ENCODE data around the gene NDST1.

NDST1 gene

DNA sequence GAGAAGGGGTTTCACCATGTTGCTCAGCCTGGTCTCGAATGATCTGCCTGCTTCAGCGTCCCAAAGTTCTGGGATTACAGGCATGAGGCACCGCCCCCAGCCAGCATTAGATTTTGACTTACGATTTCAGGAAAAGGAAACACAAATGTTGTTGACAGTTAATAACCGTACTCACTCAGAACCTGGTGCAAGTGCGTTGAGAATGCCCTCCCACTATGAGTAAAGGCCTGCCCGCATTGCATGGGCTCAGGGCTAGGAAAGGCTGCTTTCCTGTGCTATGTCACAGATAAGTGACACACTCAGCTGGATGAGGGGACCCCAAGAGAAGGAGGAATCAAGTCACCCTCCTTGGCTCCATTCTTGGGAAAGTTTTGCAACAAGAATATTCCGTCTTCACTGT, 42.4 kb downstream of the NDST1 start:
- no peak for DNase-seq

DNA sequence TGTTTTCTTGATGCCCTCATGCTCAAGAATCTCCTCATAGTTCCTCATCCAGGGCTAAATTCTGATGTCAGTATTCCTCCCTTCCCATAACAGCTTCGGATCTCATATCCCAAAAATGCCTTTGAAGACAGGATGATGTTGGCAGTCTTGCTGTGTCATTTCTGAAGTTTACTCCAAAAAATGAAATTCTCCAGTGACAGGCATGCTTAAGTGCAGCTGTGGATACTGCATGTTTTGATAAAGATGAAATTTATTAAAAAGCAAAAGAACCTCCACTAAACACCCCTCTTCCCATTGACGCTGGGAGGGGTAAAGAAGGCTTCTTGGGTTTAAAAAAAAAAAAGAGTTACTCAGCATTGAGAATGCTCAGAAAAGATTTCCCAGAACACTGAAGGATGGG, 43.1 kb downstream of the NDST1 start:
- DNase-seq = no peak

DNA sequence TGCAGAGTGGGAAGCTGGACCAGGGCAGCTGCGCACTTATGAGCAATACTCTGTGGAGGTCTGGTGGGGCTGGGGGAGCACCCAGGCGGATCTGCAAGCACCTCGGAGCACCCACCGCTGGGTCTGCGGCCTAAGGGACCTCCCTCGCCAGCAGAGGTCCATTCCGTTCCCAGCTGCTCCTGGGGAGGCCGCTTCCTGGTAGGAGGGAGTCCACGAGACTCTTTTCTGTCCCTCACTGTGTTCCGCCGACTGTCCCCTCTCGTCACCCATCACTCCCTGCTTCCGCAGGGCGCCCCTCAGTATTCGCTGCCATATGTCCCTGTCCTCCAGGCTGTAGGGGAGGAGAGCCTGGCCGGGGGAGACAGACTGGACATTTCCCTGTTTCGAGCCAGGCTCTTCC, 45.5 kb downstream of the NDST1 start:
- DNase-seq = no peak

DNA sequence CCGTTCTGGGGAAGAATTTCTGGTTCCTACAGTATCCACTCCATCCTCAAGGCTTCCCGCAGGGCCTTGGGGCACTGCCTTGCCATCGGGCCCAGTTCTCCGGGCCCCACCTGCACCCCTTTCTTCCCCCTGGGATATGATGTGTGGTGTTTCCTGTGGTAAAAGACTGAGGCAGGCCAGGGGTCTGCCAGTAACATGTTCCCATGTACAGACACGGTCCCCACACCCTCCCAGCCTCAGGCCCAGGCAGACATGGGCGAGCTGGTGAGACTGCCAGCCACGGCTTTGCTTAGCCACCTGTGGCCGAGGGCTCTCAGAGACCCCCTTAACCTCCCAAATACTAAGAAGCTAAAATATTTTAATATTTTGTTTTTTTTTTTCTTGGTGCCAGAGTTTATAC, 46.0 kb downstream of the NDST1 start:
- no peak for DNase-seq

DNA sequence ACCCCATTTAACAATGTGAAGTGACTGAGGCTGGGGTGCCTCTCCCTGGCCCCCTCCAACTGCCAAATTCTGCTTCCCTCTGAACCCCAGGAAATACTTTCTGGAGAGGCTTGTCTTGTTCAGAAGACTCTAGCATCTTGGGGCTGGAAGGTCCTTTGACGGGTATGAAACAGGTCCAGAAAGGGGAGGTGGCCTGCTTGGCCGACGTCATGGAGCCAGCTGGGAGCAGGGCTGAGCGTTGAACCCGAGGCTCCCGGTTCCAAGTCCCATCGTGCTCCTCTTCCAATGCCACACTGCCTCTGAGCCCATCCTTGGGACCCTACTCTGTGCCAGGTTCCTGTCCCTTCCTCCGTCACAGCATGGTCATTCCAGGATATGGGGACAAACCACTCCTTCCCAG, 46.9 kb downstream of the NDST1 start:
- no peak for DNase-seq

DNA sequence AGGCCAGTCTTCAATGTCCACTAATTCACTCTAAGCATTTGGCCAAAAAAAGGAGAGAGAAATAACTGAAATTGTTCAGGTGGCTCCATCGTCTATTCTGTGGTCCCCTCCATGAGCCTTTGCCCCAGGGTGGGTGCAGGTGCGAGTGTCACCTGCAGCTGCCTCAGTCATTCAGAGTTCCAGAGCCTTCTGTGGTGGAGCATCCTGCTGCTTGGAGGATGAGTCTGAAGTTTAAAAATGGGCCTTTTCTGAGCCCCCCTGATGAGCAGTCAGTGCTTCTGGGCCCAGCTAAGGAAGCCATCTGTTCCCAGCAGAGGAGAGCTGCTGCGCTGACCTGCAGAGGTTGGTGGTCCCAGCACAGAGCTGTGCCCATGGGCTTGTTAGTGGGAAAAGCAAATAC, 48.2 kb downstream of the NDST1 start:
- DNase-seq = no peak

DNA sequence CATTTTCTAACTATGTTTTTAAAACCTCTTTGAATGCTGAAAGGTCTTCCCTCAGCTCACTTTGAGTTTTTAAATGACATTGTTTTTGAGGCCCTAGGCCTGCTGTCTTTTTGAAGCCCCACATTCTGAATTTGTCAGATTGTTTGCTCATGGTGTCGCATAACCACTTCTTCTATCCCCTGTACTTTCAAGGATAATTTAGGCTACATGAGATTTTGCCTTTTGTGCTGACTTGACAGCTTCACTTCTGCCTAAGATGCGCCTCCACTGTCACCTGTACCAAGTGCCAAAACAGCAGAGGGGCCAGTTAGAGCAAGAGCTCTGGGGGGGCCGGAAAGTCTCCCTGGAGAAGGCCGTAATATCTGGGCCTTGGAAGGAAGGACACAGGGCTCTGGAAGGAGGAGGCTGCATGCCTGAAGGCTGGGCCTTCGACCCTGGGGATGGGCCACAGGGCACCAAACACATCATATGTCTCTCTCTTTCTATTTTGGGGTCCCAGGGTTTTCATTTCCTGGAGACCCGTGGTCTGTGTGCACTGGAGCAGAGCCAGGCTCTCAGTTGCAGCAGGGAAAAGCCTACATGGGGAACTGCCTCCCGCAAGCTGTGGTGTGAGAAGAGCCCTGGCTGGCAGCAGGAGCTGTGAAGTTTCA, 49.1 kb downstream of the NDST1 start:
- DNase-seq = peak in 1 of 2 experiments; percentile 40

DNA sequence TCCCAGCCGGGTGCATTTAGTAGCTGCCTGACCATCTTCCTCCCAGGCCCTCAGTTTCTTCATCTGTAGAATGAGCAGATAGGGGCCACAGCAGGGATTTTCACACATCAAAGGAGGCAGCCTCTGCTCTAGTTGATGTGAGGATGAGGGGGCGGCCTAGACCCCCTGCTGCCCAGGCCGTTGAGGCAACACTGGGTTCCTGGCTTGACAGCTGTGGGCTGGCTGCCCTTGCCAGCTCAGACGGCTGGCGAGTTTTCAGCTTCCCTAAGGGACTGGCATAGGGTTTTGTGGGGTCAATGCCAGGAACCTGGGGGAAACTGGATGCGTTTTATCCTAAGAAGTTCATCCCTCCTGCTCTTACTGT, 49.6 kb downstream of the NDST1 start:
- DNase-seq = peak in 1 of 2 experiments; percentile 72

DNA sequence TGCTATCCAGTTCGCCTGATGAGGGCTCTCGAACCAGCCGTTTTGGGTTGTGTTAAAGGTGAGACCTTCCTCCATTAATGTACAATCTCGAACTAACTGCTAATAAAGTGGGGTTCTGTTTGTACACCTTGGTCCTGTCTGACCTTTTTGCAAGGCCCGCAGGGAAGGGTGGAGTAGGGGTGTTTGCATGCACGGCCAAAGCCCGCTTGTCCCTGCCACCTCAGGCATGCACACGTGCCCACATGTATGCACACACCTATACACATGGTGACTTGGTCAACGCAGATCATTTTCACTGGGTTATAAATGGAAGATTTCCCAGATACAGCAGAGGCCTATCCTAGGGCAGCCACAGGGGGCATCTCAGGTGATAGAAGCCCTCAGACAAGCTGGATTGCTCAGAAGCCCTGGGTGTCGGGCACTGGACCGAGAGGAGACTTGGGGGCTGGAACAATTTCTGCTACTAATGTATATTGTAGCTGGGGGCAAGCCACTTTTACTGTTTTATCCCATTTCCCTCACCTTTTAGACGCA, 50.2 kb downstream of the NDST1 start:
- no peak for DNase-seq

DNA sequence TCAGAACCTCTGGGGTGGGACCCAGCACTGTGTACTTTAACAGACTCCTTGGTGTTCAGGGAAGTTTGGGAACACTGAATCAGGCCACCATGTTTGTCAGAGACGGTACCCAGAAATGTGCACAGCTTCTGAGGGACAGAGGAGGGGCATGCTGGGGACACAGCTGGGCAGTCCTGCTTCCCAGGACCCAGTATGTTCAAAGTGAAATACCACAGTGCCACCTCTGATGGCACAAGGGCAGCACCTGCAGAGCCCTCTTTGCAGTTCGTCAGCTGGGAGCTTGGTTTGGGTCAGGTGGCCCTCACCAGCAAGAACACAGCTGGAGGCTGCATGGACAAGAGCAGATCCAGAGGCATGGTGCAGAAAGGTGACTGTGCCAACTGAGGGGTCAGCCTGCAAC, 51.2 kb downstream of the NDST1 start:
- DNase-seq = no peak

DNA sequence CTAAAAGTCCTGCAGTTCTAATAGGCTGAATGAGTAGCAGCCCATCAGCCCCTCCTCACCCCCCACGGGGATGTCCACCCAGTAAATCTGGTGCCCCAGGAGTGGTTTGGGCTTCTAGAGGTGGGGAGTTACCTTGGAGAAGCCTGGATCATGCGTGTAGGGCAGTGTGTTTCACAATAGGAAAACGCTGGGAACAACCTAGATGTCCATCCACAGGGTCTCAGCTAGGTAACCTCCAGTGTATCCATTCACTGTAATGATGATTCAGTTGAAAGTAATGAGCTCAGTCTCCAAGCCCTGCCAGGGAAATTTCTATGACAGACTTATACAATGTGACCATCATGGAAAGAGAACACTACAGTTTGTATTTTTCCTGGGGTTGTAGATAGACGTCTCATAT, 51.8 kb downstream of the NDST1 start:
- no peak for DNase-seq

DNA sequence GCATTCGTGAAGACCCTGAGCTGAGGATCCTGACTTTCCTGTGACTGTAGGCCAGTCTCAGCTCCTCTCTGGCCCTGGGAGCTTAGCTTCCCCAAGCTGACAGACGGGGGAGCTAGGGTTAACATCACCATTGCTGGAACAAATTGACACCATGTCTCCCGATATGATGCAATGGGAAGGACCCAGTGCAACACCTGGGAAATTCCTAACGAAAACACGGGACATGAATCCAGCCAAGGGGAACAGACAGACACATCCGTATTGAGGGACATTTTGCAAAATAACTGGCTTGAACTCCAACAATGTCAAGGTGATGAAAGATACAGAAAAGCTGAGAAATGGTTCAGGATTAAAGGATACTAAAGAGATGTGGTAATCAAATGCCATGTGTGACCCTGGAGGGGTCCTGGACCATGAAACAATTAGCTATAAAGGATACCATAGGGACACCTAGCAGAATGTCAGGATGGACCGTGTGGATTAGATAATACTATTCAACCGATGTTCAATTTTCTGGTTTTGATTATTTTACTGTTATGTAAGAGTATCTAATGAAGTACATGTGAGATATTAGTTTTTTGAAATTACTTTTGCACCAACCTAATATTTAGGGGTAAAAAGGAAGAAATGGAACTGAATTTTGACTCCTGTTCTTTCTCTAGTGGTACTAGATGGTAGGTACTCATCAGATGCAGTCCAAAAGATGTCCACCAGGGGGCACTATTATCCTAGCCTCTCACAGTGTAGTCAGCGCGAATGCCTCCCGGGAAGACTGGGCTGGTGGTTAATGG, 52.7 kb downstream of the NDST1 start:
- DNase-seq = peak; percentile 68 to 90

DNA sequence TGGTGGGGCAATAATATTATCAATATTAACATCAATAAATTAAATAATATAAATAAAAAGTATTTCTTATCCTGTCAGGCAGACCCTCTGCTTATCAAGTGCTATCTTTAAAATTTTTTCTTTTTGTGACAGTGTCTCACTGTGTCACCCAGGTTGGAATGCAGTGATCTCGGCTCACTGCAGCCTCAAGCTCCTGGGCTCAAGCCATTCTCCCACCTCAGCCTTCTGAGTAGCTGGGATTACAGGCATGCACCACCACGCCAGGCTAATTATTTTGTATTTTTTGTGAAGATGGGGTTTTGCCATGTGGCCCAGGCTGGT, 53.2 kb downstream of the NDST1 start:
- DNase-seq = no peak

DNA sequence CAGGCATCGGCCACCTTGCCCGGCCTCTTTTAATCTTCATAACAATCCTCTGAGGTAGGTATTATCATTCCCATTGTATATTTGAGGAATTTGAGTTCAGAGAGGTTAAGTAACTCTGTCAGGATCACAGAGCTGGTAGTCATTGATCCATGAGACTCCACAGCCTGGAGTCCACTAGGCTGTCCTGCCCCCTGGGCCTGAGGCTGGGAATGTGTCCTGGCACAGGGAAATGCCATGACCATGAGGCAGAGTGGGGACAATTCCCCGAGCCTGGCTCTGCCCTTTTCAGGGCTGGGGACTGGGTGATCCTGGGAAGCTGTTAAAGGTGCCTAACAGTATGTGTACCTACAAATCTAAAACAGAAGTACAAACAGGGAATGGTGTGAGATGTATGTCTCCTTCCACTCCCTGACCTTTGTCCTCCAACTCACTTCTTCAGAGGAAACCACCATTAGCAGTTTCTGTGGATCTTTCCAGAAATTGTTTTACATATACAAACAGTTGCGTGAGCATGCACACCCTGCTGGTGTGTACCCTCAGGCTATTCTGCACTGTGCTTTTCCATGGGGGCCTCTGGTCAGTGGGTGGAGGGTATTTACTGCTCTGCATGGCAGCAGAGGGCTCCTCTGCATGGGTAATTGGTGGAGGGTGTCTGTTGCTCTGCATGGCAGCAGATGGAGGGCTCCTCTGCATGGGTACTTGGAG, 53.8 kb downstream of the NDST1 start:
- DNase-seq = no peak

DNA sequence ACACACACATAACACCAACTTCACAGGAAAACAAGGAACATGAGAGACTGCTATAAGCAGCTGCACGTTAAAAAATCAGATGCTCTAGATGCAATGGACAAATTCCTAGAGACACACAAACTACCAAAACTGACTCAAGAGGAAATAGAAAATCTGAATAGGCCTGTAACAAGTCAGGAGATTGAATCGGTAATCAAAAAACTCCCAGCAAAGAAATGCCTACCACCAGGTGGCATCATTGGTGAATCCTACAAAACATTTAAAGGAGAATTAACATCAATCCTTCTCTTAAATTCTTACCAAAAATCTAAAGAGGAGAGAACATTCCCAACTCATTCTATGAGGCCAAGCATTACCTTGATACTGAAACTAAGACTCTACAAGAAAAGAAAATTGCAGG, 54.9 kb downstream of the NDST1 start:
- DNase-seq = peak; percentile 42 to 55

DNA sequence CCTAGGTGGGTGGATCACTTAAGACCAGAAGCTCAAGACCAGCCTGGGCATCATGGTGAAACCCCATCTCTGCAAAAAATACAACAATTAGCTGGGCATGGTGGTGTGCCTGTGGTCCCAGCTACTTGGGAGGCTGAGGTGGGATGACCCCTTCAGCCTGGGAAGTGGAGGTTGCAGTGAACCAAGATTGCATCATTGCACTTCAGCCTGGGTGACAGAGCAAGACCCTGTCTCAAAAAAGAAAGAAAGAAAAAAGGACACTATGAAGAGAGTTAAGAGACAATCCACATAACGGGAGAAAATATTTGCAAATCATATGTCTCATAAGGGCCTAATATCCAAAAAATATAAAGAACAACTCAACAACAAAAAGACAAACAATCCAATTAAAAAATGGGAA, 57.9 kb downstream of the NDST1 start:
- no peak for DNase-seq

DNA sequence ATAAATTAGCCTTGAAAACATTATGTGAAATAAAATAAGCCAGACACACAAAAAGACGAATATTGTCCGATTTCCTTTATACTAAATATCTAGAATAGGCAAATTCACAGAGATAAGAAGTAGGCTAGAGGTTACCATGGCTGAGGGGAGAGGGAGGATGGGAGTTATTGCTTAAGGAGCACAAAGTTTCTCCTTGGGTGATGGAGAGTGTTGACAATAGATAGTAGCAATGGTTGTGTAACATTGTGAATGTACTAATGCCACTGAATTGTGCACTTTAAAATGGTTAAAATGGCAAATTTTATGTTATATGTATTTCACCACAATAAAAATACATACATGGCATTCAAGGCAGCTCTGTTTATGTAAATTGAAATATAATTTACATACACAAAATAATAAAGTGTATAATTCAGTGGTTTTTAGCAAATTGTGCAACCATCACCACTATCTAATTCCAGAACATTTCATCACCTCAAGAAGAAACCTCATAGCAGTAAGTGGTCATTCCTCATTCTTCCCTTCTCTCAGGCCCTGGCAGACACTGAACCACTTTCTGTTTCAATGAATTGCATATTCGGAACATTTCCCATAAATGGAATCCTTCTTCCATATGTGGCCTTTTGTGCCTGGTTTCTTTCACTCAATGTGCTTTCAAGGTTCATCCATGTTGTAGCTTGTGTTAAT, 59.2 kb downstream of the NDST1 start:
- no peak for DNase-seq

DNA sequence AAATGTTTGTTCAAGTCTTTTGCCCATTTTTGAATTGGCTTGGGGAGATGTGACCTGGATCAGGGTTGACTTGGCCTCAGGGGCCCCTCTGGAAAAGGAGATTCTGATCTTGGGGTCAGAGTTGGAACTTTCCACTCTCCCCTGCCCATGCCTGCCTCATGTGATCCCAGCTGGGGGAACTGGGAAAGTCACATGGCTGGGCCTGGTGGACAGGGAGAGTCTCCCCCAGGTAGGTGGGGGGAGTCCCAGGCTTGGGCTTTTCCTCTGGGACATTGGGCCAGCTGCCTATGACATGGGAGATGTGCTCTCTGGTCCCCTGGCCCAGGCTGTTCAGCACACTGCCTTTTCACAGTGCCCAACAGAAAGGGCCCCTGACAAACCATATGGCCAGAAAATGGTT, 60.7 kb downstream of the NDST1 start:
- DNase-seq = no peak

DNA sequence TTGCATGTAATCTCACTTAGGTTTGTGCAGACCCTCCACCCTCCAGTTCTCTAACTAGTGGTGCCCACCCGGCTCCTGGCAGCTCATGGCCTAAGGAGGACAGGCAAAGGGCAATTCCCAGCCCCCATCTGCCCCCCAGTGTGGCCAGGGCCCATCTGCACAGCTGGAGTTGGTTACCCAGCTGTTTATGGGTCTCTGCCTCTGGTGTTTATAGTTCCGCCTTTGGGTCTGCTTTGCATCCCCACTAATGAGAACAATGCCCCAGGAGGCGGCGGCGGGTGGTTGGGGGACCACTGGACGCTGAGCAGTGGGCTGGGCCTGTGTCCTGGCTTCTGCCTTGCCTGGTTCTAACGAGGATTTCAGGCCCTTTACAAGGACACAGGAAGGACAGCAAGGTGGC, 62.4 kb downstream of the NDST1 start:
- no peak for DNase-seq

DNA sequence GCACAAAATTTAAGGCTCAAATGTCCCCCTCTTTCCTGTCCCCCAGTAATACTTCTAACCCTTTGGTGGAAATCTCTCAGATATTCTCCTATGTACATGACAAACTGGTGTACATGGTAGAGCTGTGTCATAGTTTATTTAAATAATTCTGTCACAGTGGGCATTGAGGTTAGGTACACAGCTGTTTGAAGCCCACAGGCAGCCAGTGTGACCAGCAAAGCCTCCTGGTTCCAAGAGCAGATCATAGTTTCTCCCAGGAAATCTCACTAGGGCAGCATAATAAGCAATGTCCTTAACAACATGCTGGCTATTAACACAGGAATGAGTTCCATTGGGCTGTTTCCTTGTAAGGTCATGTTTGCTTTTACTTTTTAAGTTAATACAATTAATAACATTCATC, 63.9 kb downstream of the NDST1 start:
- DNase-seq = no peak

DNA sequence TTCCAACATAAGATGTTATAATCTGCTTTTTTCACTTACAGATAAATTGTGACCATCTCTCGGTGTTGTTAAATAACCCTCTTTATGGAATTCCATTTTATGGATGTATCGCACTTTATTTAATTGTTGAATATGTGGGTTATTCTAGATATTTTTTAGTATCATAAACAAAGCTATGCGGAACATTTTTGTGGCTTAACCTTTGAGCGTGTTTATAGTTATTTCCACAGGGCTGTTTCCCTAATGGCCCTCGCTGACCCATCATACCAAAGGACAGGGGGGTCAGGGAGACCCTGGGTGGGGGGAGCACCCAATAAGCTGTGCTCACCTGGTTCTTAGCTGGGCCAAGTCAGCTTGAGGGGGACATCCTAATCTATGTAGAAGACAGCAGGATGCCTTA, 65.3 kb downstream of the NDST1 start:
- no peak for DNase-seq

DNA sequence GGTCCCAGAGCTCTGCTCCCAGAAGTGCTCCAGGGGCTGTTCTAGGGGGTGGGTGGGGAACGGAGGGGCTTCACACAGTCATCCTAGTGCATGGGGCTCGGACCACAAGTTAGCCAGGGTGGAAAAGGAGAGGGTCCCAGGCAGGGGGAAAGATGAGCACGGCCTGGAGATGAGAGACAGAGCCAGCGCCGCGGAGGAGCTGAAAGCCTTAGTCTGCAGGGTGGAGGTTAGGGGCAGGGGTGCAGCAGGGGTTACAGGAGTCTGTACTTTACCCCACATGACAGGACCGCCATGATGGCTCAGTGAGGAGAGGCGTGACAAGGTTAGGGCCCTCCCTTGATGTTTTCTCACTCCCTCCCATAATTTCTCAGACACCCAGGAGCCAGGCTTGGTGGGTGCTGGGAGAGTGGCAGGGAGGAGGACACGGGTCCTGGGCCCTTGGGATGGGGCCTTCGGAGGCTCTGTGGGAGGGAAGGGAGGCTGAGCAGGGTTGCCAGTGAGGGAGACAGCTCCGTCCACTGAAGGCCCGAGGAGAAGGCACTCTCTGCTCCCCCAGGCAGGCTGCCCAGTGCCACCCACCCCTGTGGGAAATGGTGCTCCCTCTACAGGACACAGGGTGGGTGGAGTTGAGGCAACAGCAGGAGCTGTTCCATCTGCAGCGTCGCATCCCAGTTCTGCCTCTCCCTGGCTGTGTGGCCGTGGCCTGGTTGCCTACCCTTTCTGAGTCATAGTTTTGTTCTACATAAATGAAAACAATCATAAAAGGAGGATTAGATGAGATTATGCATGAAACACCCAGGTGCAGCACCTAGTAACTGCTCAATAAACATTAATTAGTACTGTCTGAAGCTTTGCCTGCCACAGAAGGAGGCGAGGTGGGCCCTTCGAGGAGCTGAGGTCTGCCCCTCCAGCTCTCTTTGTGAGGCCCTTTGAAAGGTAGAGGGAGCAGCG, 66.2 kb downstream of the NDST1 start:
- DNase-seq = no peak

Data from NCI-H446 (cell line).